PC-9 (cell line): ENCODE measurements around the gene MAPK1. TPM values are rescaled to one million over a fixed set of nuclear protein-coding genes. Genes with fewer than 3 reads are reported as not detected.
"Not testable (repeated sequence)": the region's sequence is repeated elsewhere in the genome, so short reads cannot be mapped to it uniquely, and the experiment has no call there.

Experiments used
- BruUV-seq: library from RNA; stranded (reverse); fragments of 400-500 nt; replicated peaks from 2 replicates; lab custom pipeline; 2021; lab: Mats Ljungman, UMichigan
- CTCF ChIA-PET: fragments of 300-600 bp; sonication (Branson Sonifier 250); formaldehyde crosslinking; loops from one replicate; lab custom pipeline; 2022; ENCODE audit warnings: antibody characterized with exemption; lab: Charles Lee
- POLR2A ChIA-PET: fragments of 300-600 bp; sonication (Branson Sonifier 250); formaldehyde crosslinking; loops from one replicate; lab custom pipeline; 2022; ENCODE audit warnings: antibody characterized with exemption; ENCODE audit not compliant: unreplicated experiment; lab: Charles Lee
- DNase-seq, 2 experiments: peaks; one replicate each; pipeline versions ENCODE4 v3.0.0 to v3.0.0-alpha.2; 2015 to 2022; ENCODE audit warnings: mixed read lengths in 1 of 2
- H2AFZ ChIP-seq: fragments of 200-600 bp; sonication (generic); 2 replicates; pipeline ENCODE4 v1.8.1; 2017; ENCODE audit warnings: antibody characterized with exemption
- H3F3A ChIP-seq: fragments of 200-600 bp; sonication (generic); 2 replicates; pipeline ENCODE4 v1.8.1; 2017; ENCODE audit warnings: antibody characterized with exemption, mild to moderate bottlenecking, low read depth; ENCODE audit not compliant: insufficient read depth
- H3K27ac ChIP-seq: fragments of 200-600 bp; sonication (generic); 2 replicates; pipeline ENCODE4 v1.6.1; 2016; ENCODE audit warnings: mixed run types
- H3K27me3 ChIP-seq: fragments of 200-600 bp; sonication (generic); 2 replicates; pipeline ENCODE4 v1.6.1; 2016; ENCODE audit warnings: low read depth, mixed run types; ENCODE audit not compliant: insufficient read depth
- H3K36me3 ChIP-seq: fragments of 200-600 bp; sonication (generic); 2 replicates; pipeline ENCODE4 v1.6.1; 2016; ENCODE audit warnings: low read depth, mixed run types
- H3K4me1 ChIP-seq: fragments of 200-600 bp; sonication (generic); replicated peaks from 2 replicates; pipeline ENCODE4 v1.6.1; 2016; ENCODE audit warnings: mixed run types; ENCODE audit not compliant: insufficient read depth
- H3K4me2 ChIP-seq: fragments of 200-600 bp; sonication (generic); 2 replicates; pipeline ENCODE4 v1.6.1; 2017; ENCODE audit warnings: mixed run types
- H3K4me3 ChIP-seq: fragments of 200-600 bp; sonication (generic); 2 replicates; pipeline ENCODE4 v1.6.1; 2016; ENCODE audit warnings: mixed run types
- H3K79me2 ChIP-seq: fragments of 200-600 bp; sonication (generic); 2 replicates; pipeline ENCODE4 v1.6.1; 2017; ENCODE audit warnings: low read depth, mixed run types
- H3K9me2 ChIP-seq: fragments of 200-600 bp; sonication (generic); 2 replicates; pipeline ENCODE4 v1.8.1; 2017; ENCODE audit warnings: mild to moderate bottlenecking; ENCODE audit not compliant: insufficient read depth
- H3K9me3 ChIP-seq: fragments of 200-600 bp; sonication (generic); 2 replicates; pipeline ENCODE4 v1.8.1; 2016; ENCODE audit warnings: low read depth; ENCODE audit not compliant: insufficient read depth
- H4K20me1 ChIP-seq: fragments of 200-600 bp; sonication (generic); 2 replicates; pipeline ENCODE4 v1.8.1; 2017; ENCODE audit not compliant: insufficient read depth
- EZH2 ChIP-seq: fragments of 200-600 bp; sonication (generic); IDR thresholded peaks from 2 replicates; pipeline ENCODE4 v1.8.0; 2017; ENCODE audit warnings: antibody characterized with exemption, low read depth
- intact Hi-C: fragments of 100-400 bp; cut with micrococcal nuclease; formaldehyde crosslinking; loops from one replicate; pipeline ENCODE4 v1.10.0; 2022; ENCODE audit not compliant: unreplicated experiment
- total RNA-seq: library from RNA; stranded (reverse); gene quantifications from 2 replicates; pipeline ENCODE4 v1.2.3, GENCODE V29; 2021
- TF ChIP-seq, protein P1 (sequence below): fragments of 200-600 bp; sonication (generic); conservative IDR thresholded peaks from 2 replicates; pipeline ENCODE4 v1.6.1; 2017; ENCODE audit warnings: mixed run types, antibody characterized with exemption, mild to moderate bottlenecking, moderate library complexity

The MAPK1 gene
- total RNA-seq, 1 experiment from 2014 or later: 82.8 TPM

DNA sequence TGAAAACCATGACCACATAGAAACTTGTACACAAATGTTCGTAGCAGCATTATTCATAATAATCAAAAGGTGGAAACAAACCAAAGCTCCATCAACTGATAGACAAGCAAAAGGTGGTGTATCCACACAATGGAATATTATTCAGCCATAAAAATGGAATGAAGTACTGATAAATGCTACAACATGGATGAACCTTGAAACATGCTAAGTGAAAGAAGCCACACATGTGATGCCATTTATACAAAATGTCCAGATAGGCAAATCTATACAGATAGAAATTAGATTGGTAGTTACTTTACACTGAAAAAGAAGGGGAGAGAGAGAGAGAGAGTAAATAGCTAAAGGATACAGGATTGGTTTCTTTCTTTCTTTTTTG, 27.7 kb downstream of the MAPK1 start:
- no peaks in the 10 kb centered on the region for H3K27me3 ChIP-seq
- BruUV-seq: no TSS peak
- H3K79me2 ChIP-seq: peaks cover 45% of the 10 kb centered on the region
- H3K9me2 ChIP-seq: no peaks in the 10 kb centered on the region
- H4K20me1 ChIP-seq: peaks cover 4% of the 10 kb centered on the region; the same call in 1 of the 2 replicates
- no peaks in the 10 kb centered on the region for H3K9me3 ChIP-seq
- no peak for DNase-seq
- no peak for TF ChIP-seq EZH2
- TF ChIP-seq, protein P1, sequence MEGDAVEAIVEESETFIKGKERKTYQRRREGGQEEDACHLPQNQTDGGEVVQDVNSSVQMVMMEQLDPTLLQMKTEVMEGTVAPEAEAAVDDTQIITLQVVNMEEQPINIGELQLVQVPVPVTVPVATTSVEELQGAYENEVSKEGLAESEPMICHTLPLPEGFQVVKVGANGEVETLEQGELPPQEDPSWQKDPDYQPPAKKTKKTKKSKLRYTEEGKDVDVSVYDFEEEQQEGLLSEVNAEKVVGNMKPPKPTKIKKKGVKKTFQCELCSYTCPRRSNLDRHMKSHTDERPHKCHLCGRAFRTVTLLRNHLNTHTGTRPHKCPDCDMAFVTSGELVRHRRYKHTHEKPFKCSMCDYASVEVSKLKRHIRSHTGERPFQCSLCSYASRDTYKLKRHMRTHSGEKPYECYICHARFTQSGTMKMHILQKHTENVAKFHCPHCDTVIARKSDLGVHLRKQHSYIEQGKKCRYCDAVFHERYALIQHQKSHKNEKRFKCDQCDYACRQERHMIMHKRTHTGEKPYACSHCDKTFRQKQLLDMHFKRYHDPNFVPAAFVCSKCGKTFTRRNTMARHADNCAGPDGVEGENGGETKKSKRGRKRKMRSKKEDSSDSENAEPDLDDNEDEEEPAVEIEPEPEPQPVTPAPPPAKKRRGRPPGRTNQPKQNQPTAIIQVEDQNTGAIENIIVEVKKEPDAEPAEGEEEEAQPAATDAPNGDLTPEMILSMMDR: no peak
- H2AFZ ChIP-seq: no peak overlapping the region
- H3K4me3 ChIP-seq: no peak overlapping the region
- peaks cover 8% of the 10 kb centered on the region for H3K4me1 ChIP-seq
- H3K4me2 ChIP-seq: no peak overlapping the region
- intact Hi-C loops: no loop called here
- H3K27ac ChIP-seq: no peak overlapping the region
- POLR2A ChIA-PET: no interaction called here
- CTCF ChIA-PET: no interaction called here
- H3K36me3 ChIP-seq: no peaks in the 10 kb centered on the region
- no peaks in the 10 kb centered on the region; the same call in 1 of the 2 replicates for H3F3A ChIP-seq

DNA sequence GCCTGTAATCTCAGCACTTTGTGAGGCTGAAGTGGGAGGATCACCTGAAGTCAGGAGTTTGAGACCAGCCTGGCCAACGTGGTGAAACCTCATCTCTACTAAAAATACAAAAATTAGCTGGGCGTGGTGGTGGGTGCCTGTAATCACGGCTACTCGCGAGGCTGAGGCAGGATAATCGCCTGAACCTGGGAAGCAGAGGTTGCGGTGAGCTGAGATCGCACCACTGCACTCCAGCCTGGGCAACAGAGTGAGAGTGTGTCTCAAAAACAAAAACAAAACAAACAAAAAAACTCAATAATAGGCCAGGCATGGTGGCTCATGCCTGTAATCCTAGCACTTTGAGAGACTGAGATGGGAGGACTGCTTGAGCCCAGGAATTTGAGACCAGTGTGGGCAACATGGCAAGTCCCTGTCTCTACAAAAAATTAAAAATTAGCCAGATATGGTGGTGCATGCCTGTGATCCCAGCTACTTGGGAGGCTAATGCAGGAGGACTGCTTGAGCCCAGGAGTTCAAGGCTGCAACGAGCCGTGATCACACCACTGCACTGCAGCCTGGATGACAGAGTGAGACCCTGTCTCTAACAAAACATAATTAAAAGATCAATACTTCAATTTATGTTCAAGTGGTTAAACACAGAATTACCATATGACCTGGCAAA, 28.2 kb downstream of the MAPK1 start:
- H3K4me2 ChIP-seq, H4K20me1 ChIP-seq, H3K4me3 ChIP-seq, DNase-seq, intact Hi-C loops, H3K27ac ChIP-seq, H2AFZ ChIP-seq, H3K4me1 ChIP-seq, BruUV-seq, H3K27me3 ChIP-seq, POLR2A ChIA-PET, CTCF ChIA-PET, H3F3A ChIP-seq, H3K9me3 ChIP-seq, H3K36me3 ChIP-seq, H3K9me2 ChIP-seq: not testable (repeated sequence)
- H3K79me2 ChIP-seq: peaks cover 46% of the 10 kb centered on the region

DNA sequence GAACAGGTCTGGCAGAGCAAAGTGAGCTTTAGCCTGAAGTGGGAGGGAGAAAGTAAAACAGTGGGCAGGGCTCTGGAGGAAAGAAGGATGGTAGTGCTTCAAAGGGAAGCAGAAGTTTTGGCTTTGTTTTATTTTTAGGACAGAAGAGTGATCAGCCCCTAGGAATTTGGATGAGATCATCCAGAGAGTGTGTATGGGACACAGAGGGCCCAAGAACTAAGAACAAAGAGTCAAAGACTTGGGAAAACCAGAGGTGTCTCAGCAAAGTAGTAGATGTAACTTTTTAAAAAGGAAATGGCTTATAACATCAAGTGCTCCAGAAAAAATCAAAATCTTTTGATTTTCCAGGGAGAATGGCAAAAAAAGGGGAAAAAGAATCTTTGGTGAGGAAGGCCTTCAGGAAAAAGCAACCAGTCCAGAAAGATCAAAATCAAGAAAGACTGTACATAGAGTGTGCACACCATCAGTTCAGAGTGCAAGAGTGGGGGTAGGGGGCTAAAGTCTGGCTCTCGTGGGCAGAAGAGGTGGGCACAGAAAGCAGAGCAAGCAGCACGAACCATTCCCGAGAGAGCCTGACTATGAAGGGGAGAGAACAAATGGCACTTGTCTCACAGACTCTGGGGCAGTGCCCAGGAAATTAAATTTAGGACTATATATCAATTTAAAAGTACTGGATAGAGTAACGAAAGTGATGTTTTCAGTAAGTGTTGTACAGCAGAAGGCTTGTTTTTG, 30.0 kb downstream of the MAPK1 start:
- intact Hi-C loops: no loop called here
- CTCF ChIA-PET: no interaction called here
- Histone ChIP-seq H3K9me2 (no peaks in the 10 kb centered on the region), H3K79me2 (peaks cover 48% of the 10 kb centered on the region), H3K27ac (peak overlapping the region; percentile 44), H3F3A (no peaks in the 10 kb centered on the region; the same call in 1 of the 2 replicates), H3K36me3 (no peaks in the 10 kb centered on the region), H2AFZ (no peak overlapping the region), H3K27me3 (no peaks in the 10 kb centered on the region), H3K9me3 (no peaks in the 10 kb centered on the region), H3K4me3 (no peak overlapping the region), H3K4me2 (no peak overlapping the region), H4K20me1 (peaks cover 5% of the 10 kb centered on the region; the same call in 1 of the 2 replicates), H3K4me1 (peaks cover 8% of the 10 kb centered on the region)
- DNase-seq: peak; percentile 38 to 42
- no TSS peak for BruUV-seq
- TF ChIP-seq EZH2: no peak
- TF ChIP-seq, protein P1: no peak
- POLR2A ChIA-PET: interaction anchor here (0.9 kb wide), 1 partner anchor 77 kb away, joined by 4 read pairs; no protein-coding TSS in a partner anchor

DNA sequence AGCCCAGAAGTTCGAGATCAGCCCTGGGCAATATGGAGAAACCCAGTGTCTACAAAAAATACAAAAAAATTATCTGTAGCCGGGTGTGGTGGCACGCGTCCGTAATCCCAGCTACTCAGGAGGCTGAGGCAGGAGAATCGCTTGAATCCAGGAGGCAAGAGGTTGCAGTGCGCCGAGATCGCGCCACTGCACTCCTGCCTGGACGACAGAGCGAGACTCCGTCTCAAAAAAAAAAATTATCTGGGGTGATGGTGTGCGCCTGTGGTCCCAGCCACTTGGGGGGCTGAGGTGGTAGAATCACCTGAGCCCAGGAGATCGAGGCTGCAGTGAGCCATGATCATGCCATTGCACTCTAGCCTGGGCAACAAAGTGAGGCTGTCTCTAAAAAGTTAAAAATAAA, 31.0 kb downstream of the MAPK1 start:
- H2AFZ ChIP-seq, CTCF ChIA-PET, H3K36me3 ChIP-seq, H3K4me2 ChIP-seq, H3K4me1 ChIP-seq, H3K27me3 ChIP-seq, intact Hi-C loops, DNase-seq, H4K20me1 ChIP-seq, H3K9me3 ChIP-seq, H3F3A ChIP-seq, H3K4me3 ChIP-seq, BruUV-seq, H3K27ac ChIP-seq, H3K9me2 ChIP-seq: not testable (repeated sequence)
- H3K79me2 ChIP-seq: peaks cover 52% of the 10 kb centered on the region
- POLR2A ChIA-PET: interaction anchor here (0.9 kb wide), 1 partner anchor 76 kb away, joined by 4 read pairs; no protein-coding TSS in a partner anchor
